Measurements from ENCODE around the gene TLE7. TPM values are rescaled to one million over a fixed set of nuclear protein-coding genes. Genes with fewer than 3 reads are reported as not detected.

The TLE7 gene
- total RNA-seq, 6 experiments from 2014 or later = not detected

- H3K4me3 Mint-ChIP-seq = no peak overlapping the region
- H3K27ac Mint-ChIP-seq = peak overlapping the region; percentile 7; the same call in 1 of the 2 replicates
- TF ChIP-seq CTCF (IDR thresholded peaks at IDR 0.05) = no peak
- no peaks in the 10 kb centered on the region for H3K4me1 Mint-ChIP-seq (ENCODE audit: low read depth)
- H3K9me3 Mint-ChIP-seq = peaks cover 87% of the 10 kb centered on the region
- H3K36me3 Mint-ChIP-seq (ENCODE audit: low read depth) = peaks cover 93% of the 10 kb centered on the region
- DNase-seq = no peak
- no peaks in the 10 kb centered on the region; the same call in 1 of the 2 replicates for H3K27me3 Mint-ChIP-seq (ENCODE audit: insufficient read depth)
These were observed 11.2 kb upstream of the TLE7 start for GRCh38 chr16:71453036-71453435.

GRCh38 chr16:71449020-71449419, 7.2 kb upstream of the TLE7 start:
- H3K27me3 Mint-ChIP-seq (ENCODE audit: insufficient read depth) = no peaks in the 10 kb centered on the region; the same call in 1 of the 2 replicates
- no peak overlapping the region for H3K4me3 Mint-ChIP-seq
- peaks cover 95% of the 10 kb centered on the region for H3K9me3 Mint-ChIP-seq
- no peak for TF ChIP-seq CTCF (IDR thresholded peaks at IDR 0.05)
- no peak overlapping the region for H3K27ac Mint-ChIP-seq
- no peak for DNase-seq
- no peaks in the 10 kb centered on the region for H3K4me1 Mint-ChIP-seq (ENCODE audit: low read depth)
- H3K36me3 Mint-ChIP-seq (ENCODE audit: low read depth) = peaks cover 85% of the 10 kb centered on the region

GRCh38 chr16:71448274-71448866, 6.5 kb upstream of the TLE7 start:
- no peak for TF ChIP-seq CTCF (IDR thresholded peaks at IDR 0.05)
- no peak overlapping the region for H3K27ac Mint-ChIP-seq
- peaks cover 83% of the 10 kb centered on the region for H3K36me3 Mint-ChIP-seq (ENCODE audit: low read depth)
- no peaks in the 10 kb centered on the region; the same call in 1 of the 2 replicates for H3K27me3 Mint-ChIP-seq (ENCODE audit: insufficient read depth)
- no peak for DNase-seq
- no peaks in the 10 kb centered on the region for H3K4me1 Mint-ChIP-seq (ENCODE audit: low read depth)
- peaks cover 95% of the 10 kb centered on the region for H3K9me3 Mint-ChIP-seq
- H3K4me3 Mint-ChIP-seq = no peak overlapping the region; the same call in 1 of the 2 replicates

GRCh38 chr16:71443714-71444113, 1.9 kb upstream of the TLE7 start:
- peaks cover 48% of the 10 kb centered on the region for H3K9me3 Mint-ChIP-seq

GRCh38 chr16:71441348-71442050, 355 bp downstream of the TLE7 start:
- Mint-ChIP-seq H3K36me3 (ENCODE audit: low read depth) (peaks cover 17% of the 10 kb centered on the region), H3K4me3 (no peak overlapping the region), H3K27ac (no peak overlapping the region), H3K4me1 (ENCODE audit: low read depth) (peaks cover 14% of the 10 kb centered on the region), H3K9me3 (peaks cover 28% of the 10 kb centered on the region), H3K27me3 (ENCODE audit: insufficient read depth) (peaks cover 12% of the 10 kb centered on the region)
- no peak for DNase-seq
- peak; percentile 48 for TF ChIP-seq CTCF (IDR thresholded peaks at IDR 0.05)

More at GRCh38 chr16:71443714-71444113, 1.9 kb upstream of the TLE7 start:
- H3K4me3 Mint-ChIP-seq = no peak overlapping the region
- no peak overlapping the region for H3K27ac Mint-ChIP-seq
- TF ChIP-seq CTCF (IDR thresholded peaks at IDR 0.05) = no peak
- no peak for DNase-seq
- peaks cover 8% of the 10 kb centered on the region for H3K4me1 Mint-ChIP-seq (ENCODE audit: low read depth)
- peaks cover 8% of the 10 kb centered on the region; the same call in 1 of the 2 replicates for H3K27me3 Mint-ChIP-seq (ENCODE audit: insufficient read depth)
- peaks cover 36% of the 10 kb centered on the region for H3K36me3 Mint-ChIP-seq (ENCODE audit: low read depth)

Data from HFFc6 (cell line).